Nephron progenitor cell (in vitro differentiated cells): ENCODE data around the gene ANKMY1.

Experiments used
- DNase-seq: peaks from one replicate; pipeline ENCODE4 v3.0.0; 2021
- H3K27ac Mint-ChIP-seq: 2 replicates; pipeline ENCODE4 v1.8.0; 2021; ENCODE audit warnings: mild to moderate bottlenecking, moderate library complexity, mixed read lengths
- H3K27me3 Mint-ChIP-seq: 2 replicates; pipeline ENCODE4 v1.8.0; 2021; ENCODE audit warnings: mild to moderate bottlenecking, low read depth, mixed read lengths; ENCODE audit not compliant: poor library complexity
- H3K36me3 Mint-ChIP-seq: 2 replicates; pipeline ENCODE4 v1.8.0; 2021; ENCODE audit warnings: low read depth, mixed read lengths
- H3K4me1 Mint-ChIP-seq: 2 replicates; pipeline ENCODE4 v1.8.0; 2021; ENCODE audit warnings: mixed read lengths
- H3K4me3 Mint-ChIP-seq: 2 replicates; pipeline ENCODE4 v1.8.0; 2021; ENCODE audit warnings: mild to moderate bottlenecking, moderate library complexity, mixed read lengths
- H3K9me3 Mint-ChIP-seq: 2 replicates; pipeline ENCODE4 v1.8.0; 2021; ENCODE audit warnings: mild to moderate bottlenecking, moderate library complexity, mixed read lengths
- CTCF ChIP-seq: fragments of 200-600 bp; sonication (generic); IDR thresholded peaks from 2 replicates; pipeline ENCODE4 v1.5.0; 2021; ENCODE audit warnings: antibody characterized with exemption

Gene ANKMY1

GRCh38 chr2:240603081-240603835 is 45.5 kb upstream of the ANKMY1 start:
- no peak for DNase-seq
- Mint-ChIP-seq H3K36me3 (peaks cover 6% of the 10 kb centered on the region), H3K27me3 (peaks cover 9% of the 10 kb centered on the region), H3K4me3 (no peak overlapping the region), H3K9me3 (no peaks in the 10 kb centered on the region), H3K27ac (no peak overlapping the region), H3K4me1 (peaks cover 8% of the 10 kb centered on the region)
- no peak for TF ChIP-seq CTCF

GRCh38 chr2:240602266-240603050 is 44.7 kb upstream of the ANKMY1 start:
- Mint-ChIP-seq H3K4me1 (peaks cover 8% of the 10 kb centered on the region), H3K36me3 (peaks cover 6% of the 10 kb centered on the region), H3K4me3 (no peak overlapping the region), H3K27me3 (peaks cover 6% of the 10 kb centered on the region), H3K9me3 (no peaks in the 10 kb centered on the region), H3K27ac (no peak overlapping the region)
- TF ChIP-seq CTCF: no peak
- DNase-seq: no peak

- no peaks in the 10 kb centered on the region for H3K9me3 Mint-ChIP-seq
- H3K27me3 Mint-ChIP-seq: peaks cover 4% of the 10 kb centered on the region
- H3K4me3 Mint-ChIP-seq: no peak overlapping the region
- DNase-seq: no peak
- no peak for TF ChIP-seq CTCF
- peaks cover 6% of the 10 kb centered on the region for H3K36me3 Mint-ChIP-seq
- peaks cover 8% of the 10 kb centered on the region for H3K4me1 Mint-ChIP-seq
- no peak overlapping the region for H3K27ac Mint-ChIP-seq
Measured at GRCh38 chr2:240601831-240602160, 44.0 kb upstream of the ANKMY1 start.

GRCh38 chr2:240601061-240601830 is 43.5 kb upstream of the ANKMY1 start:
- TF ChIP-seq CTCF: no peak
- H3K27me3 Mint-ChIP-seq: no peaks in the 10 kb centered on the region
- H3K4me3 Mint-ChIP-seq: no peak overlapping the region
- no peak for DNase-seq
- peaks cover 6% of the 10 kb centered on the region for H3K36me3 Mint-ChIP-seq
- no peak overlapping the region for H3K27ac Mint-ChIP-seq
- peaks cover 8% of the 10 kb centered on the region for H3K4me1 Mint-ChIP-seq
- H3K9me3 Mint-ChIP-seq: no peaks in the 10 kb centered on the region

- Mint-ChIP-seq H3K27ac (no peak overlapping the region), H3K4me3 (no peak overlapping the region), H3K9me3 (no peaks in the 10 kb centered on the region), H3K4me1 (peaks cover 8% of the 10 kb centered on the region), H3K27me3 (no peaks in the 10 kb centered on the region), H3K36me3 (peaks cover 6% of the 10 kb centered on the region)
- no peak for TF ChIP-seq CTCF
- no peak for DNase-seq
Measured at GRCh38 chr2:240600451-240600961, 42.7 kb upstream of the ANKMY1 start.
